H9 (cell line): ENCODE data around the gene TLR6. TPM values are rescaled to one million over a fixed set of nuclear protein-coding genes. Genes with fewer than 3 reads are reported as not detected.

Experiments
- DNase-seq: peaks from one replicate; pipeline ENCODE4 v3.0.0-alpha.2; 2017
- H2AFZ ChIP-seq: one replicate; pipeline ENCODE4 v1.6.1; 2013; ENCODE audit warnings: mild to moderate bottlenecking, low read length, control low read depth, moderate library complexity
- H2AK5ac ChIP-seq: 2 replicates; pipeline ENCODE4 v1.6.1; 2013; ENCODE audit warnings: low read length, control low read depth, mixed read lengths; ENCODE audit not compliant: insufficient read length
- H2BK120ac ChIP-seq: one replicate; pipeline ENCODE4 v1.6.1; 2013; ENCODE audit warnings: low read depth, mild to moderate bottlenecking, low read length, control low read depth, inconsistent platforms; ENCODE audit not compliant: poor library complexity, severe bottlenecking
- H2BK12ac ChIP-seq: 2 replicates; pipeline ENCODE4 v1.6.1; 2013; ENCODE audit warnings: low read length, control low read depth, mixed read lengths, low read depth; ENCODE audit not compliant: insufficient read length
- H2BK15ac ChIP-seq: 2 replicates; pipeline ENCODE4 v1.6.1; 2013; ENCODE audit warnings: low read depth, low read length, control low read depth
- H2BK20ac ChIP-seq: one replicate; pipeline ENCODE4 v1.6.1; 2013; ENCODE audit warnings: low read depth, mild to moderate bottlenecking, low read length, control low read depth, inconsistent platforms; ENCODE audit not compliant: poor library complexity, severe bottlenecking
- H2BK5ac ChIP-seq: 2 replicates; pipeline ENCODE4 v1.6.1; 2013; ENCODE audit warnings: low read length, control low read depth, mixed read lengths; ENCODE audit not compliant: insufficient read length
- H3K14ac ChIP-seq: 2 replicates; pipeline ENCODE4 v1.6.1; 2013; ENCODE audit warnings: low read length, control low read depth; ENCODE audit not compliant: insufficient read depth
- H3K18ac ChIP-seq: 2 replicates; pipeline ENCODE4 v1.6.1; 2013; ENCODE audit warnings: low read depth, mild to moderate bottlenecking, mixed read lengths, low read length, control low read depth; ENCODE audit not compliant: insufficient read length
- H3K23ac ChIP-seq: 2 replicates; pipeline ENCODE4 v1.6.1; 2013; ENCODE audit warnings: low read length, control low read depth, mixed read lengths, low read depth; ENCODE audit not compliant: insufficient read length
- H3K23me2 ChIP-seq: 2 replicates; pipeline ENCODE4 v1.6.1; 2013; ENCODE audit warnings: low read depth, mild to moderate bottlenecking, mixed read lengths, low read length, control low read depth; ENCODE audit not compliant: insufficient read length, poor library complexity, severe bottlenecking
- H3K27ac ChIP-seq: 2 replicates; pipeline ENCODE4 v1.5.1; 2013; ENCODE audit warnings: low read length, control low read depth, mixed read lengths, low read depth; ENCODE audit not compliant: insufficient read length
- H3K27me3 ChIP-seq: 2 replicates; pipeline ENCODE4 v1.6.1; 2013; ENCODE audit warnings: low read length, control low read depth, inconsistent platforms; ENCODE audit not compliant: insufficient read depth
- H3K4ac ChIP-seq: 2 replicates; pipeline ENCODE4 v1.6.1; 2013; ENCODE audit warnings: low read depth, mild to moderate bottlenecking, control low read depth, inconsistent platforms, low read length, moderate library complexity
- H3K4me1 ChIP-seq: 2 replicates; pipeline ENCODE4 v1.6.1; 2013; ENCODE audit warnings: low read length, control low read depth, inconsistent platforms; ENCODE audit not compliant: insufficient read depth
- H3K4me2 ChIP-seq: 2 replicates; pipeline ENCODE4 v1.6.1; 2013; ENCODE audit warnings: low read length, control low read depth, mixed read lengths; ENCODE audit not compliant: insufficient read length, insufficient read depth
- H3K56ac ChIP-seq: 2 replicates; pipeline ENCODE4 v1.6.1; 2013; ENCODE audit warnings: low read depth, mild to moderate bottlenecking, mixed read lengths, low read length, control low read depth; ENCODE audit not compliant: insufficient read length
- H3K79me1 ChIP-seq: 2 replicates; pipeline ENCODE4 v1.6.1; 2013; ENCODE audit warnings: low read depth, mild to moderate bottlenecking, moderate library complexity, low read length, control low read depth, inconsistent platforms; ENCODE audit not compliant: insufficient read depth, poor library complexity, severe bottlenecking
- H3K79me2 ChIP-seq: 2 replicates; pipeline ENCODE4 v1.6.1; 2013; ENCODE audit warnings: low read length, control low read depth, inconsistent platforms; ENCODE audit not compliant: insufficient read depth
- H3K9ac ChIP-seq: 2 replicates; pipeline ENCODE4 v1.6.1; 2013; ENCODE audit warnings: low read length, control low read depth, mixed read lengths; ENCODE audit not compliant: insufficient read length; ENCODE audit errors: extremely low read depth
- H3K9me3 ChIP-seq: one replicate; pipeline ENCODE4 v1.6.1; 2013; ENCODE audit warnings: low read depth, low read length, inconsistent platforms; ENCODE audit not compliant: control insufficient read depth
- H3T11ph ChIP-seq: one replicate; pipeline ENCODE4 v1.6.1; 2013; ENCODE audit warnings: mild to moderate bottlenecking, low read length, control low read depth, inconsistent platforms
- H4K20me1 ChIP-seq: one replicate; pipeline ENCODE4 v1.6.1; 2013; ENCODE audit not compliant: control insufficient read depth, insufficient read length, insufficient read depth
- H4K5ac ChIP-seq: 2 replicates; pipeline ENCODE4 v1.6.1; 2013; ENCODE audit warnings: low read depth, mild to moderate bottlenecking, mixed read lengths, low read length, control low read depth; ENCODE audit not compliant: insufficient read length
- H4K8ac ChIP-seq: replicated peaks from 2 replicates; pipeline ENCODE4 v1.6.1; 2013; ENCODE audit warnings: low read length, control low read depth, mixed read lengths, low read depth; ENCODE audit not compliant: insufficient read length
- H4K91ac ChIP-seq: 2 replicates; pipeline ENCODE4 v1.6.1; 2013; ENCODE audit warnings: low read depth, mild to moderate bottlenecking, moderate library complexity, mixed read lengths, low read length, control low read depth; ENCODE audit not compliant: insufficient read length
- H3K27ac Mint-ChIP-seq, 3 experiments: 2 replicates in 2 of 3; 3 replicates in 1 of 3; pipeline ENCODE4 v1.8.0; 2020 to 2021; ENCODE audit warnings: mixed read lengths in 3 of 3, mild to moderate bottlenecking in 1 of 3, moderate library complexity in 1 of 3
- H3K27me3 Mint-ChIP-seq: 2 replicates; pipeline ENCODE4 v1.8.0; 2021; ENCODE audit warnings: low read depth, mild to moderate bottlenecking, moderate library complexity, mixed read lengths
- H3K36me3 Mint-ChIP-seq, 3 experiments: 2 replicates in 2 of 3; 3 replicates in 1 of 3; pipeline ENCODE4 v1.8.0; 2020 to 2021; ENCODE audit warnings: low read depth in 3 of 3, mixed read lengths in 3 of 3; ENCODE audit not compliant: insufficient read depth in 1 of 3
- H3K4me1 Mint-ChIP-seq, 2 experiments: 2 replicates each; pipeline ENCODE4 v1.8.0; 2020; ENCODE audit warnings: mixed read lengths in 2 of 2
- H3K4me3 Mint-ChIP-seq, 2 experiments: 2 replicates in 1 of 2; 3 replicates in 1 of 2; pipeline ENCODE4 v1.8.0; 2020 to 2021; ENCODE audit warnings: mild to moderate bottlenecking in 2 of 2, mixed read lengths in 2 of 2, moderate library complexity in 1 of 2
- H3K9me3 Mint-ChIP-seq, 2 experiments: 2 replicates in 1 of 2; 3 replicates in 1 of 2; pipeline ENCODE4 v1.8.0; 2020; ENCODE audit warnings: mild to moderate bottlenecking in 2 of 2, mixed read lengths in 2 of 2, moderate library complexity in 1 of 2
- CTCF ChIP-seq: fragments of 200-600 bp; sonication (generic); conservative IDR thresholded peaks from 3 replicates; pipeline ENCODE4 v1.8.0; 2021; ENCODE audit warnings: antibody characterized with exemption, mild to moderate bottlenecking
- WGBS: extraction: QIAGEN DNeasy Blood & Tissue Kit; methylation state at CpG from one replicate; pipeline ENCODE4 v1.1.7; 2013; ENCODE audit warnings: missing lambda C conversion rate, low lambda C conversion rate, mixed read lengths; ENCODE audit not compliant: insufficient read length; ENCODE audit errors: extremely low coverage; 5-methylcytosine and 5-hydroxymethylcytosine counted together
- total RNA-seq: library from RNA; stranded (reverse); gene quantifications from 2 replicates; pipeline ENCODE4 v1.2.1, GENCODE V29; 2021

TLR6 gene
- total RNA-seq, 1 experiment from 2014 or later, result 0.11 TPM

DNA sequence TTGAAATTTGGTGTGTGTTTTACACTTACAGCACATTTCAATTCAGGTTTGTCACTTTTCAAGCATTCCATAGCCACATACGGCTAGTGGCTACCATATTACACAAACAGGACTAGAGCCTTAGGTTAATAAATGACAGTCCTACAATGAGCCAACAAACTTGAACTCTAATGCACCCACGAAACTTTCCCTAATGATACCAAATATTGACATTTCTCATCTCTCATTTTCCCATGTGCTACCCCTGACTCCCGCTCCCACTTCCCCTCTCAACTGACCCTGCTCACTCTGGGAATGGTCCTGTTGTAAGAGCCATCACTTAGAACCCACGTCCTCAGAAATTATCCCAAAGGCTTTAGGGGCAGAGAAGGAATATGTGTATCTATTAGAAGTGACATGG lies 68.9 kb downstream of the TLR6 start:
- no peaks in the 10 kb centered on the region for H3K27me3 Mint-ChIP-seq

More for the DNA sequence above, 68.9 kb downstream of the TLR6 start:
- Histone ChIP-seq H2BK12ac (no peak overlapping the region), H2BK20ac (no peak overlapping the region), H2AK5ac (no peak overlapping the region), H2BK5ac (no peak overlapping the region), H2AFZ (no peak overlapping the region), H2BK15ac (no peak overlapping the region), H3K27me3 (no peaks in the 10 kb centered on the region), H4K91ac (no peak overlapping the region), H3K23ac (no peak overlapping the region), H3K18ac (no peak overlapping the region), H3K23me2 (no peaks in the 10 kb centered on the region), H3K79me1 (no peaks in the 10 kb centered on the region), H3K4ac (no peak overlapping the region), H3K14ac (no peak overlapping the region), H3K56ac (no peak overlapping the region), H3K9ac (no peak overlapping the region), H3T11ph (no peak overlapping the region), H4K20me1 (no peaks in the 10 kb centered on the region), H3K79me2 (no peaks in the 10 kb centered on the region), H3K9me3 (no peaks in the 10 kb centered on the region), H4K8ac (no peak overlapping the region), H4K5ac (no peak overlapping the region), H2BK120ac (no peak overlapping the region), H3K4me1 (no peaks in the 10 kb centered on the region), H3K27ac (no peak overlapping the region), H3K4me2 (no peak overlapping the region)
- Mint-ChIP-seq H3K36me3 (no peaks in the 10 kb centered on the region), H3K4me3 (no peak overlapping the region), H3K4me1 (no peaks in the 10 kb centered on the region), H3K9me3 (no peaks in the 10 kb centered on the region; a peak in 1 of 5 replicates), H3K27ac (no peak overlapping the region)
- no peak for DNase-seq
- no CpG with 5 or more reads among the region's 4 CpGs for WGBS
- no peak for TF ChIP-seq CTCF
